ENCODE data around the gene DYRK3.
A peak's percentile ranks its signal among the peaks of the same experiment; 100 is the strongest.

DYRK3 gene

DNA sequence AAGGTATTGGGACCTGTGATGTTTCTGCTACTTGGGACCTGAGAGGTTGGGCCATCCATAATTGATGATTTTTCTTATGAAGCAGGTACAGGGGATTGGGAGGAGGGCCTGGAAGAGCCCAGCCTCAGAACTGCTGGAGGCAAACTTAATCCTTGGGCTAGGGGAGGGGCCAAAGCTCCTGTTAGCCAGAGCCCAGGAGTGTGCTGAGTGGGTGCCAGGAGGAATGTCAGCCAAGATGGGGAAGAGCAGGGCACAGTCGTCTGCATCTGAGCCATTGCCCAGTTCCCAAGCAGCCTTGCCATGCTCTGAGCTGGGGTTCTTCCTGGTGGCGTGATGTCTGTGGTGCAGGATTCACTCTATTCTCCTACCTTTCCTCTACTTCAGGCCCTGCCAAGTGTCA is 55.2 kb downstream of the DYRK3 start:
- DNase-seq = no peak
- in situ Hi-C loops (cut with HindIII; ENCODE audit: low pct_ligation_motif_present, low pct_unique_long_range_greater_than_20kb, low sequenced_read_pairs) = no loop called here

- in situ Hi-C loops (cut with HindIII; ENCODE audit: low pct_ligation_motif_present, low pct_unique_long_range_greater_than_20kb, low sequenced_read_pairs) = no loop called here
- peak; percentile 89 for DNase-seq
Observed at GRCh38 chr1:206691604-206692003, 56.3 kb downstream of the DYRK3 start.

GRCh38 chr1:206693029-206693428 is 57.7 kb downstream of the DYRK3 start:
- in situ Hi-C loops (cut with HindIII; ENCODE audit: low pct_ligation_motif_present, low pct_unique_long_range_greater_than_20kb, low sequenced_read_pairs) = no loop called here
- DNase-seq = peak; percentile 32

DNA sequence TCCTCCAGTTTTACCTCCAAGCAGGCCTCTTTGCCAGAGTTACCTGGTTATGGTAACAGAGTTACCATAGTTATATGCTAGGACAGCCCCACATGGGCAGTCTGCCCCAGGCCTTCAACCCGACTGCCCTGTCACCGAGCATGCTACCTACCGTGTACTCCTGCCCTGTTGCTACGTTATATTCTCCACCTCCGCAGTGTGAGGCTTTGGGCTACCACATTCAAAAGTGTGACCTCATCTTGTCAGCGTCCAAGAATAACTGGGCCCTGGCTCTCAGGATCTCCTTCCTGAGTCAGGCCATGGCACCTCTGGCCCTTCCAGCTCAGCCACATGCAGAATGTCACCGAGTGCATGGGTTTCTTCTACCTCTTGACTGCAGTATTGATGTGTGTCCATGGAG is 58.3 kb downstream of the DYRK3 start:
- in situ Hi-C loops (cut with HindIII; ENCODE audit: low pct_ligation_motif_present, low pct_unique_long_range_greater_than_20kb, low sequenced_read_pairs) = no loop called here
- no peak for DNase-seq

DNA sequence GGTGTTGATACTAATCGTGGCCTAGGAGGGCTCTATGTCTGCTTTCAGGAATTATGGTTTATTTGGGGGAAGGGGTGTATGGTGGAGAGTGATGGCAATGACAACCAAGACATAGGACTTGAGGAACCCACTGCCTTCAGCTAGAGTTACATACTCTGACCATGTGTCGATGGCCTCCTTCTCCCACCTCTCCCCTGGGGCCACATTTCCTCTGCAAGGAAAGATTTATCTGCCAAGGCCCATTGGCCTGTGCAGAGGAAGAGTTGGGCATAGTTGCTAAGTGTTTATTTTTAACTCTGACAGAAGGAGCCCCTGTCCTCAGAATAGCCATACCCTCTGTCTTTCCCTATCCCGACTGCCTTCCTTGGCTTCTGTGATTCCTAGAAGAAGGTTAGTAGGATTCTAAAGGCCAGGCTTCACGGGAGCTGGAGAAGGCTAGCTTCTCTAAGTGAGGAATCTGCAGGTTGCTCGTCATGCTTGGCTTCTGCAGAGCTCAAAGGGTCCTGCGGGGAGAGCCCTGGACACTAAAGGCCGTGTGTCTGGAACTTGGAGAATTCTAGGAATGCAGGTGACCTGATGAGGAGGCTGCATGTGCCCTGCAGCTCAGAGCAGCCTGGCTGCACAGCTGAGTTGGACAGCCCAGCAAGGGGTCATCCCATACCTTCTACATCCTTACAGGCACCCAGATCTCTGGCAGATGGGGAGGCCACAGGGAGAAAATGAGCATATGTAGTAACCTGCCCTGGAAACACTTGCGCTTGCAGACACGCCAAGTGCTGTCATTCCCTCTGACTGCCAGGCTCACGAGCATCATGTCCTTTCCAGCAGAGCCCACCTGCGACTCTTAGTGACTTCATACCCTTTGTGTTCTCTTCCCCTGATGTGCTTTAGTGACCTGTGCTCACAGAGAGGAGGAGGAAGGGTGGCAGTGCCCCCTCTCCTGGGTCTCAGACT is 59.1 kb downstream of the DYRK3 start:
- peak; percentile 82 for DNase-seq

GRCh38 chr1:206695733-206696132 is 60.4 kb downstream of the DYRK3 start:
- DNase-seq = no peak
- in situ Hi-C loops (cut with HindIII; ENCODE audit: low pct_ligation_motif_present, low pct_unique_long_range_greater_than_20kb, low sequenced_read_pairs) = no loop called here

More for the DNA sequence above, 59.1 kb downstream of the DYRK3 start:
- in situ Hi-C loops (cut with HindIII; ENCODE audit: low pct_ligation_motif_present, low pct_unique_long_range_greater_than_20kb, low sequenced_read_pairs) = no loop called here

DNA sequence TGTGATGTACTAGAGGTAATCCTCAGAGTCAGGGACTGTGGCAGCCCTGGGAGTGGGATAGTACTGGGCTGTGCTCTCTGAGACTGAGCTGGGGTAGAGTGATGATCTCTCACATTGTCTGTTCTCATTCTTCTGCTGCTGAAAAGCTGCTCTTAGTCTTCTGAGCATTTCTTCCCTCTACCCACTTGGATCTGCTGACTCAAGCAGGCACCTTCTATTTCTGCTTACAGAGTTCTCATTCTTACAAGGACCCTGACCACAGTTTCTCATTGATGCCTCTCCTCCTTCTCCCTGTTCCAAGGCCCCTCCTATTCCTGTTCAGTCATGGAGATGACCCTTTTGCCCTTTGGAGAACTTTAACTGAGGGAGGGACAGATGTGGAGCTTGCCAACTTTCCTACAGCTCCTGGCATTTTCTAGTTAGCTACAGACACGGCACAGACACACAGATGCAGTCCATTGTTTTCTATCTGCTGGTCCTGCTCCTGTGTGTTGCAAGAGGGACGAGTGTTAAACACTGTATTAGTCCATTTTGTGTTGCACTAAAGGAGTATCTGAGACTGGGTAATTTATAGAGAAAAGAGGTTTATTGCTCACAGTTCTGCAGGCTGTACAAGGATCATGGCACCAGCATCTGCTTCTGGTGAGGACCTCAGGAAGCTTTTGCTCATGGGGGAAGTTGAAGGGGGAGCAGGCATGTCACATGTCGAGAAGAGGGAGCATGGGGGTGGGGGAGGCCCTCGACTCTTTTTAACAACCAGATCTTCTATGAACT is 61.7 kb downstream of the DYRK3 start:
- DNase-seq = no peak
- in situ Hi-C loops (cut with HindIII; ENCODE audit: low pct_ligation_motif_present, low pct_unique_long_range_greater_than_20kb, low sequenced_read_pairs) = no loop called here

DNA sequence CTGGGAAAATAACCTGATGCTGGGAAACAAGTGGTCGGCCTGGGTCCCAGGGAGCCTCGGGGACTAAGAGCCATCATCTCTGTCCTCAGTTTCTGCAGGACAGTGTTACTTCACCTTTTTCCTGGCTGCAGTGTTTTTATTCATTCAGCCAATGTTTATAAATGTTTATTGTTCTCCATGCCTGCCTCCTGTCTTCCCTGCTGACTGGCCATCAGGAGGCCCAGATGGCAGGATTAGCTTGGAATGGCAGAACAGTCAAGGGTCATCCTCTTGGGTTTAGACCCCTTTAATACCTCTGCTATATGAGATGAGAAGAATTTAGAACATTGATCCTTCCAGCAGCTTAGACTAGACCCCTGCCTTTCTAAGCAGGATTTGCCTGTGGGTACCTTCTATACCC is 62.7 kb downstream of the DYRK3 start:
- in situ Hi-C loops (cut with HindIII; ENCODE audit: low pct_ligation_motif_present, low pct_unique_long_range_greater_than_20kb, low sequenced_read_pairs) = no loop called here
- no peak for DNase-seq
